HL-60/S4 treated with phorbol 12-myristate 13-acetate at 8.2 ng/mL for 4 days and 3 days (cell line): ENCODE measurements around the gene OTUD4.
"Not testable (repeated sequence)": the region's sequence is repeated elsewhere in the genome, so short reads cannot be mapped to it uniquely, and the experiment has no call there.

ENCODE experiments used
- in situ Hi-C: fragments of 300-500 bp; cut with MboI; formaldehyde crosslinking; loops from 2 replicates; pipeline ENCODE4 v1.15.0; 2022; ENCODE audit warnings: low sequenced_read_pairs

OTUD4 gene, protein sequence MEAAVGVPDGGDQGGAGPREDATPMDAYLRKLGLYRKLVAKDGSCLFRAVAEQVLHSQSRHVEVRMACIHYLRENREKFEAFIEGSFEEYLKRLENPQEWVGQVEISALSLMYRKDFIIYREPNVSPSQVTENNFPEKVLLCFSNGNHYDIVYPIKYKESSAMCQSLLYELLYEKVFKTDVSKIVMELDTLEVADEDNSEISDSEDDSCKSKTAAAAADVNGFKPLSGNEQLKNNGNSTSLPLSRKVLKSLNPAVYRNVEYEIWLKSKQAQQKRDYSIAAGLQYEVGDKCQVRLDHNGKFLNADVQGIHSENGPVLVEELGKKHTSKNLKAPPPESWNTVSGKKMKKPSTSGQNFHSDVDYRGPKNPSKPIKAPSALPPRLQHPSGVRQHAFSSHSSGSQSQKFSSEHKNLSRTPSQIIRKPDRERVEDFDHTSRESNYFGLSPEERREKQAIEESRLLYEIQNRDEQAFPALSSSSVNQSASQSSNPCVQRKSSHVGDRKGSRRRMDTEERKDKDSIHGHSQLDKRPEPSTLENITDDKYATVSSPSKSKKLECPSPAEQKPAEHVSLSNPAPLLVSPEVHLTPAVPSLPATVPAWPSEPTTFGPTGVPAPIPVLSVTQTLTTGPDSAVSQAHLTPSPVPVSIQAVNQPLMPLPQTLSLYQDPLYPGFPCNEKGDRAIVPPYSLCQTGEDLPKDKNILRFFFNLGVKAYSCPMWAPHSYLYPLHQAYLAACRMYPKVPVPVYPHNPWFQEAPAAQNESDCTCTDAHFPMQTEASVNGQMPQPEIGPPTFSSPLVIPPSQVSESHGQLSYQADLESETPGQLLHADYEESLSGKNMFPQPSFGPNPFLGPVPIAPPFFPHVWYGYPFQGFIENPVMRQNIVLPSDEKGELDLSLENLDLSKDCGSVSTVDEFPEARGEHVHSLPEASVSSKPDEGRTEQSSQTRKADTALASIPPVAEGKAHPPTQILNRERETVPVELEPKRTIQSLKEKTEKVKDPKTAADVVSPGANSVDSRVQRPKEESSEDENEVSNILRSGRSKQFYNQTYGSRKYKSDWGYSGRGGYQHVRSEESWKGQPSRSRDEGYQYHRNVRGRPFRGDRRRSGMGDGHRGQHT

DNA sequence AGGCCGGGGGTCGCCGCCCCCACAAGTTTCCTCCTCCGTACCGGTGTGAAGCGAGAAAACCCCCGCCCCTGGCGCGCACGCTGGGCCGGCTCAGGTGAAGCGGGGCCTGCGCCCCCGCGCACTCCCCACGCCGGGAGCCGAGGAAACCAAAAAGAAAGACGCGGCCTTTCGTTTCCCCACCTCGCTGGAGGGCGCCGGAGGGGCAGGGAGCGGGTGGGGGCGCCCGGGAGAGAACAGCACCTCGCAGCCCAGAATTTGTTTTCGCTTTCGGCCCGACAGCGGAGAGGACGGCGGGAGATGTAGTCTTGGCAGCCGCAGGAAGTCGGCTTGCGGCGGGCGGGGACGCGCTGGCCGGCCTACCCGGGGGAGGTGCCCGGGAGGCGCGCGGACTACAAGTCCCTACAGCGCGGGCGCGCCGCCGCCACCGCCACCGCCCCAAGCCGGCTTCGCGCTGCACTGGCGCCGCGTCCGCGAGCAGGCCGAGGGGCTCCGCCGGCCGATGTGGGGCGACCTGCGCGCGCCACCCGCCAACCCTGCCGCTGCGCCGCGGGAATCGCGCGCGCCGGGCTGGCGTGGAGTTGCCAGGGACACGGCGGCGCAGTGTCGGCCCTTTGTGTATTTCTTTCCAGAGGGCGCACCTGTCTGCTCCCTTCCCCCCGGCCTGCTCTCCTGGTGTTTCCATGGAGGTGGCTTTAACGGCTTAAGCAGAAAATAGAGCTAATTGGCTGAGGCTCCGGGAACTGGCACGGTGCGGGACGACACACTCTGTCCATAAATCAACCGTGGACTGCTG lies at the start of gene OTUD4:
Gene OTUD4, minus strand, starts transcription at position 292 of the 793 bp plus-strand sequence. CDS start 616 bp downstream, outside the sequence.
- in situ Hi-C loops: no loop called here

DNA sequence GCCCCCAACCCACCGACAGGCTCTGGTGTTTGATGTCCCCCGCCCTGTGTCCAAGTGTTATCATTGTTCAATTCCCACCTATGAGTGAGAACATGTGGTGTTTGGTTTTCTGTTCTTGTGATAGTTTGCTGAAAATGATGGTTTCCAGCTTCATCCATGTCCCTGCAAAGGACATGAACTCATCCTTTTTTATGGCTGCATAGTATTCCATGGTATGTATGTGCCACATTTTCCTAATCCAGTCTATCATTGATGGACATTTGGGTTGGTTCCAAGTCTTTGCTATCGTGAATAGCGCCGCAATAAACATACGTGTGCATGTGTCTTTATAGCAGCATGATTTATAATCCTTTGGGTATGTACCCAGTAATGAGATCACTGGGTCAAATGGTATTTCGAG lies 42.8 kb upstream of the OTUD4 start:
- in situ Hi-C loops: not testable (repeated sequence)

DNA sequence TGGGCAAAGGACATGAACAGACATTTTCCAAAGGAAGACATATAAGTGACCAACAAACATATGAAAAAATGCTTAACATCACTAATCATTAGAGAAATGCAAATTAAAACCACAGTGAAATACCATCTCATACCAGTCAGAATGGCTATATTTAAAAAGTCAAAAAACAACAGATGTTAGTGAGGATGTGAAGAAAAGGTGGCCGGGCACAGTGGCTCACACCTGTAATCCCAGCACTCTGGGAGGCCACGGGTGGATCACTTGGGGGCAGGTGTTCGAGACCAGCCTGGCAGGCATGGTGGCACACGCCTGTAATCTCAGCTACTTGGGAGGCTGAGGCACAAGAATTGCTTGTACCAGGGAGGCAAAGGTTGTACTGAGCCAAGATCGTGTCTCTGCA lies 41.1 kb upstream of the OTUD4 start:
- in situ Hi-C loops: not testable (repeated sequence)

DNA sequence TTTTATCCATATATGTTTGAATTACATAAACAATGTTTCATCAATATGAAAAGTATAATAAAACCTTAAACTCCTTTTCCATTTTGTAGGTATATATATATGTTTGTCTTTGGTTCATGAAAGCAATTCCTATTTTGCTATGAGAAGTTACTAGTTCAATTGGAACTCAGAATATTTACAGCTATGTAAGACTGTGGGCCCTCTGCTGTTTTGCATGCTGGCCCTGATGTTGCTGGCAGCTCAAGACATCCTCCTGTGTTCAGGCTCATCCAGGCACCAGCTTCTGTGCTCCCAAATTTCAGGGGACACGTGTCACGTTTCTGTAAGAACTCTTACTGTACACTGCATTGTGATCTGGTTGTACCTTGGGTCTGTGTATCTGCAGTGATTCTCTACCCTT lies 38.7 kb upstream of the OTUD4 start:
- in situ Hi-C loops: no loop called here

DNA sequence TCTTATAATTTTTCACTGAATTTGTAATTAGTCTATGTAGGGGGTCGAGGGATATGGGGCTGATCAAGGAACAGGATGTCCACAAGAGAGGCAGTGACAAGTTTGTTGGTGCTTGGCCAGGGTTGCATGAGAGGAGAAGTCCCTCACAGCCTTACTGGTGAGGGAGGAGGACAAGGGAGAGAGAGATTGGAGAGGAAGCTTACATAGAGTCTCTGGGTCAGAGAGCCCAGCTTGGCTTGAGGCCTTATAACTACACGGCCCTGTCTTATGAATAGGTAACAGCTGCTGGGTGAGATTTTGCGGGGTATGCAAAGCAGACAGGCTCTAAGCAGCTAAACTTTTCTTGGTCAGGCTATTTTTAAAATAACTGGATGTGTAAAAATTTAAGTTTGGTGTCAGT lies 37.9 kb upstream of the OTUD4 start:
- in situ Hi-C loops: no loop called here

DNA sequence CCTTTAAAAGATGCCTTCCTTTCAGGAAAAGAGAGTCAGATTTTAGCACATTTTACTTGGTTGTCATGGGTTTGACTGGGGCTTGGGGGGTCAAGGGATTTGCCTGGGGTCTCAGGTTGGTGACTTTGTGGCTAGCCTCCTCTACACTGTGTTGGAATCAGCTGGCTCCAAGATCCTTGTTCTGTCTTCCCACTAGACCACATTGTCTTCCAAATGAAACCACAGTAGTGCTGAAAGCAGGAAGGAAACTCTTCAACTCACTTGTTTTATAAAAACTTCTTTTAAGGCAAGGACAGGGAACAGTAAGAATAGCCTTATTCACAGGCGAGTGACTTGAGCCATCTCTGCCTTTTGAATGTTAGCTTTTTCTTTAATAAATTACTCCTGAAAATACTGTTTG lies 37.0 kb upstream of the OTUD4 start:
- in situ Hi-C loops: no loop called here

DNA sequence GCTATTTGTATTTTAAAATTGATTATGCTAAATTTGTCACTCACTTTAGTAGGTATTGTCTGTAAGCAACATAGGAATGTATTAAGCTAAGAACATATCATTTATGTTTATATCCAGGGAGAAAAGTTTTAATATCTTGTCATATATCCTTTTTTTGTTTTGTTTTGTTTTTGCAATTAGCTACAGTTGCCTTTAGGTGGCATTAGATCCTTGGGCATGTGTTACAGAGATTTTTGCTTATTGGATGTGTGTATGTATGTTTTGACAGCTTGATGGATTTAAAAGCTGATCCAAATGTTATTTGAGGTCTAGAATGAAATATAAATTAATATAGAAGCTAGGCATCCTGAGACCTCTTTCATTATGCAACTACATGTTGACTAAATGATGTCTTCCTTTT lies 36.1 kb upstream of the OTUD4 start:
- in situ Hi-C loops: no loop called here

DNA sequence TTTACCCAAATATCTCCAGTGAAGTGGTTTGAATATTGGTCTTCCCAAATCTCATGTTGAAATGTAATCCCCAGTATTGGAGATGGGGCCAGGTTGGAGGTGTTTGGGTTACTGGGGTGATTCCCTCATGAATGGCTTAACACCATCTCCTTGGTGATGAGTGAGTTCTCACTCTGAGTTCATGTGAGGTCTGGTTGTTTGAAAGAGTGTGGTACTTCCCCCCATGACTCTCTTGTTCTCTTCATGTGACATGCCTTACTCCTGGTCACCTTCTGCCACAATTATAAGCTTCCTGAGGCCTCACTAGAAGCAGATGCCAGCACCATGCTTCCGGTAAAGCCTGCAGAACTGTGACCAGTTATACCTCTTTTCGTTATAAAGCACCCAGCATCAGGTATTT lies 32.9 kb upstream of the OTUD4 start:
- in situ Hi-C loops: no loop called here

DNA sequence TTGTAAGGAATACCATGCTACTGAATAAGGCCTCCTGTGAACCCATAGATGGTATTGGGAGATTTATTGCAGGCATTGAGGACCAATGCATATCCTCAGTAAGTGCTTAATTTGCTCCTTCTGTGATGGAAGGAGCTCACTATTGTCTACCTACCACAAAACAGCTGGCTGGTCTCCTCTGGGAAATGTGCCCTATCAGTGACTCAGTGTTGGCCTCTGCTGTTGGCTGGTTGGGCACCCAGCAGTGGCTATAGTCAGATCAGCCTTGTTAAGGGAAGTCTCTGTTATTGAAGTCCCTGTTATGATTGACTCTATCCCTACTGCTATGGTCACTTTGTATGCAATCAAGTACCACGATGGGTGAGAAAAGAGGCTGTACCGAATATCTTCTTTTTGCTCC lies 27.5 kb upstream of the OTUD4 start:
- in situ Hi-C loops: no loop called here

DNA sequence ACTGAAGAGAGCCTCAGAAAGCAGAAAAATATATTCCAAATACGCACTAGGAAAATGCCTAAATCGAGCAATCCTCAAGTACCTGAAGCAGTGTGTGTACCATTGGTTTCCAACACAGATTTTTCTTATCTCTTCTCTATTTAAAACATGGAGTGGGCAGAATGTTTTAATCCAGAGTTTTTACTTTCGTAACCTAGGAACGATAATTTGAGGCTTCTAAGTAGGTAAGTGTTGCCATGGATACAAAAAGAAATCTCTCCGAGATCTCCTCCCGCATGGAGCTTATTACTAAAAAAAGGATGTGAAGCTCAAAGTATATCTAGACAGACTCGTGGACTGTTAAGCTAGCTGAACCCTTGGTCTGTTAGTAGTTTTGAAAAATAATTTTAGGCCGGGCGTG lies 23.0 kb upstream of the OTUD4 start:
- in situ Hi-C loops: no loop called here

DNA sequence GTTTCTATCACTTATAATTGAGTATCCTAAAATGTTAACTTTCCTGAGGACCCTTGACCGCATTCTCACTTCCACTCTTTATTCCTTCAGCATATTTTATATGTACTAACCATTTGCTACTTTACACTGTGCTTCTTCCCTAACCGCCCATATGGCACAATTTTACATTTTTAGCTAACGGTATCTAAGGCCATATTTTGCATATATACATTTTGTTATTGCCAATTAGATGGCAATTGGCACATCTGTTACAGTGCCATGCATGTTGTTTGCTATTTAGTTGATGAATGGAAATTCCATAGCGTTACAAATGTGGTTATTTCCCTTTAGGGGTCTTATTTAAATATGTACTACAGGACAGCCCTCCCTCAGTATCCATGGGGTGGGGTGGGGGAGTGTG lies 20.0 kb upstream of the OTUD4 start:
- in situ Hi-C loops: no loop called here

DNA sequence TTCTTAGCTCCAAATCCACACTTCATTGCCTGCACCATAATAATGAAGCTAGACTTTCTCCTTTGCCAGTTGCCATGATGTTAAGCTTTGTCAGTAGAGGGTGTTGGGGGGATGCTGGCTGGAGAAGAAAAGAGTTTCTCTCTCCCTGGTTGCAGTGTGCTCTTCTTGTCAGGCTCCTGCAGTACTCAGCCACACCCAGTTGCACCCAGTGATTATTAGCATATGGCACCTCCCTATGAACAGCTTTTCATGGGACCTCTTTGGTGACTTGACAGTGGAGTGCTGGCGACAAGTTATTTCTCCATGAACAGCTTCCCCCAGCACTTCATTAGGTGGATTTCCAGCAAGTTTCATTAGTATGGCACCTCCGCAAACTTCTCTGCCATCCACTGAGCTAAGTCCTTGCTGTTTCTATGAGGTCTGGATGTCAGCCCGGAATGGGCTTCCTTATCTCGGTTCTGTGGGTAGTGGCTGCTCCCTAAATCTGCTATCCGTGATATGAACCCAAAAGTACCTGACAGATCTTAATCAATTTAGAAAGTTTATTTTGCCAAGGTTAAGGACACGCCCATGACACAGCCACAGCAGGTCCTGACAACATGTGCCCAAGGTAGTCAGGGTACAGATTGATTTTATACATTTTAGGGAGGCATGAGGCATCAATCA lies 18.8 kb upstream of the OTUD4 start:
- in situ Hi-C loops: no loop called here

DNA sequence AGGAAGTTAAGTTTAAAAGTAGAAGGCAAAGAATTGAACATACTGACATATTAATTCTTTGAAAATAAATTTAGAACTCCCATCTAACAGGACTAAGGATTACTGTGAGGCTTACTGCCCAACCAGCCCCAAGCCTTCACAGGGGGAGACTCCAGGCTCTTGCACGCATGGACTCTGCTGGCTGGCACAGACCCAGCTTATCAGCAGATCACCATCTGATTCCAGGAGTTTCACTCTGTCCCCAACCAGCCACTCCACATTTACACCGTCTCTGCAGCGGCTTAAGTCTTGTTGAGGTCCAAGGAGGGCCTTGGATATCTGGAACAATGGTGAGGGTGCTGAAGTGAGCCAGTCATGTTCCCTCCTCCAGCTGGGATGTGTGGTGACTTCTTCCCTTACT lies 16.4 kb upstream of the OTUD4 start:
- in situ Hi-C loops: no loop called here

DNA sequence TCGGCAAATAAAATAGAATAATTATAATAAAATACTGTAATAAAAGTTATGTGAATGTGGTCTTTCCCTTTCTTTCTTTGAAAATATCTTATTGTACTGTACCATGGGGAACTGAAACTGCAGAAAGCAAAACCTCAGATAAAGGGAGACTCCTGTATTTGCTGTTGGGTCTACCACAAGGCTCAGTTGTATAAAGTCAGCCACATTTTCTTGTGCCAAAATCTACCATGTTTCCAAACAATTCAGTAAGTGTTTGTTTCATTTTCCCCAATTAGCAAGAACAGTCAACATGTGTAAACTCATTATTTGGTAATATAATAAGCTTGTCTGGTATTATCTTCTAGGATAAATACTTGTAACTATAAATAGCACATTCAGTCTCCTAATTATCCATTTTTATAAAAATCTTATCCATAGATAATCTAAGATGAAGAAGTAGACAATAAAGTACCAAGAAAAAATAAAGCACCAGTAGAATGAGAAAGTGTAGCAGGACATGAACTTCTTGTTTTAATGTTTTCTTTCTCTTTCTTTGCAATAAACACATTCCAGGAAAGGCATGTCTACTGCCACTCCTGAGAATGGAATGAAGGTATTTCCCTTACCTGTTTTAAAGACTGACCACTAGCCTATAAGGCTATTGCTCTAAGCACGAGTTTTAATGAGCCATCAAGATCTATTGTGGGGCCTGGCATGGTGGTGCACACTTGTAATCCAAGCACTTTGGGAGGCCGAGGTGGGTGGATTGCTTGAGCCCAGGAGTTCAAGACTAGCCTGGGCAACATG lies 15.0 kb upstream of the OTUD4 start:
- in situ Hi-C loops: no loop called here

DNA sequence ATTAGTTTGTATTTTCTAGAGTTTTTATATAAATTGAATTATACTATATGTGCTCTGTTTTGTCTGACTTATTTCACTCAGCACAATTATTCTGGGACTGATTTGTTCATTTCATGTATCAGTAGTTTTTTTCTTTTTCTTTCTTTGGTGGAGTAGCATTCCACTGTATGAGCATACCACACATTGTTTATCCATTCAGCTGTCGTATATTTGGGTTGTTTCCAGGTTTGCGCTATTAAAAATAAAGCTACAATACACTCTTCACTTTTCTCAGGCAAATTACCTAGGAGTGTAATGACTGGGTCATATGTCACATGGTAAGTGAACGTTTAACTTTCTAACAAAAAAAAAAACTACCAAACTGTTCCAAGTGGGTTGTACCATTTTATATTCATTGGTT lies 9.6 kb upstream of the OTUD4 start:
- in situ Hi-C loops: no loop called here

DNA sequence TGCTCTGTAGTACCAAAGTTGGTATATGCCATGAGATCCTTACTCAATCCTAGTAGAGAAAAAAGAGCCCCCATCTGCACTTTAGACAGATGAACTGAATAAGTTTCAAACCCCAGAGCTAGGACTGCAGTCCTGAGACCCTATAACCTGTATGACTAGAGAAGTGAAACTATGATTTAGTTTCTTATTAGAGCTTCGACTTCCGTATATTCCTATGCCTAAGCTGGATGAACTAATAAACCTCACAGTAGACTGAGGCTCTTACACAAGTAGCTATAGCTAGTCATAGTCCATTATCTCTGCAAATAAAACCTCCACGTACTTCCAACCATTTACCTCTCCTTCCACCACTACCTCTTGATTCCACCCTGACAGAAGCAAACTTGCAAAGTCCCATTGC lies 6.3 kb upstream of the OTUD4 start:
- in situ Hi-C loops: no loop called here

DNA sequence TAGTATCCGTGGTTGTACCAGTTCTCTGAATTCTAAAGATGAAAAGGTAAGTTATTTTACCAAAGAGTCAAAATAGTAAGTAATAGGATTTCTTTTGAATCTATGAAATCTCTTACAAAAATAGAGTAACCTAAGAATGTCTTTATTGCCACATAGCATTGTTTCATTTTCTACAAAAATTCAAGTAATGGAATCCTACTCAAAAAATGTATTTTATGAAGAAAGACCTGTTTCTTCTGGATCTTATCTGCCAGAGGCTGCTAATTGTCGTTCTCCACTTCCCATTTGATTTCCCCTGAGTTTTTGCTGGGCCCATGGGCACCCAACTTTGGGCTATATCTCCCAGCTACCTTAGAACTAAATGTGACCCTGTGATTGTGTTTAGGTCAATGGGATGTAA lies 3.2 kb upstream of the OTUD4 start:
- in situ Hi-C loops: no loop called here

DNA sequence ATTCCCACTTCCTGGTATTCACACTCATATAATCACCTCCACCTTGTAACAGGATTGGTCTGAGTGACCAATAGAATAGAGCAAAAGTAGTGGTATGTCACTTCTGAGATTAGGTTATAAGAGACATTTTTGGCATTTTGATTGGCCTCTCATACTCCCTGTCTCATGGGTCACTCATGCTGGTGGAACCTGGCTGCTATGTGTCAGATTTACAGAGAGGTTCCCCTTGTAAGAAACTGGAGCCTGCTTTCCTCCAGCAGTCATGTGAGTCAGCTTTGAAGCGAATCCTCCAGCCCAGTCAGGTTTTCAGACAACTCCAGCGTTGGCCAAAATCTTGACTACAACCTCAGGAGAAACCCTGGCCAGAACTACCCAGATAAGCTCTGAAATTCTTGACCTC lies 2.6 kb upstream of the OTUD4 start:
- in situ Hi-C loops: no loop called here

DNA sequence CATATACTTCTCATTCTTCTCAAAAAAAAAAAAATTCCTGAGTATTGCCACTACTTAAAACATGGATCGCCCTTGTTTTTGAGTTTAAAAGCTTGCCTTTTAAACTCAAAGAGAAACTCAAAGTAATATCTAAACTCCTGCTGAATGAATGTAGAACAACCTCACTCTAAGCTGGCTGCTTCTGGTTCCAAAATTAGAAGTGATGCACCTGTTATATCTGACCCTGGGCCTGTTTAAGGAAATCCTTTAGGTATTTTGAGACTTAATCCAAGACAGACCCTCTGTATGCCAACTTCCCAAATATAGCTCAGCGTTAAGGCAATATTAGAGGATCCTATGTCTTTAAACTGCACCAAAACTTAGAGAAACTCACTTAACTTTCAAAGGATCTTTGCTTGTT lies 1.8 kb upstream of the OTUD4 start:
- in situ Hi-C loops: no loop called here

DNA sequence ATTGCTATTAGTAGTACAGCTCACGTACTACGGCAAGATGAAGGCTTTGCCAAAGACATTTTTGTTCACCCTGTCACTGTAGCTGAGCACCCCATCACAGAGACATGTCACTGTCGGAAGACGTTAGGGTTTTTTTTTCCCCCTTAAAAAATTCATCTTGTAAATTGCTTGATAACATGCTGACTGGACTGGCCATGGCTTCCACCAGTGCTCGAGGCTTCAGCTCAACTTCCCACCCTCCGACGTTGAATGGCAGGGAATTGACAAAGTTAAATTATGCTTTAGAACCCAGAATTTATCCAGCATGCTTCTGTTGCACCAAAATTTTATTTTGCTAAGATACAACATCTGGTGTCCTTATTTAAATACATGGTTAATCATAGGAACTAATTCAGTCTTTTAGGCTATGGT lies 707 bp upstream of the OTUD4 start:
- in situ Hi-C loops: no loop called here
